T-helper 22 cell (primary cell): ENCODE data around the gene LSP1.
A peak's percentile ranks its signal among the peaks of the same experiment; 100 is the strongest.
"Not testable (repeated sequence)": the region's sequence is repeated elsewhere in the genome, so short reads cannot be mapped to it uniquely, and the experiment has no call there.

Experiments used
- DNase-seq: peaks from one replicate; pipeline ENCODE4 v3.0.0-alpha.2; 2020; ENCODE audit warnings: low read depth

The LSP1 gene

GRCh38 chr11:1876361-1877063, 23.6 kb downstream of the LSP1 start:
- DNase-seq = no peak

DNA sequence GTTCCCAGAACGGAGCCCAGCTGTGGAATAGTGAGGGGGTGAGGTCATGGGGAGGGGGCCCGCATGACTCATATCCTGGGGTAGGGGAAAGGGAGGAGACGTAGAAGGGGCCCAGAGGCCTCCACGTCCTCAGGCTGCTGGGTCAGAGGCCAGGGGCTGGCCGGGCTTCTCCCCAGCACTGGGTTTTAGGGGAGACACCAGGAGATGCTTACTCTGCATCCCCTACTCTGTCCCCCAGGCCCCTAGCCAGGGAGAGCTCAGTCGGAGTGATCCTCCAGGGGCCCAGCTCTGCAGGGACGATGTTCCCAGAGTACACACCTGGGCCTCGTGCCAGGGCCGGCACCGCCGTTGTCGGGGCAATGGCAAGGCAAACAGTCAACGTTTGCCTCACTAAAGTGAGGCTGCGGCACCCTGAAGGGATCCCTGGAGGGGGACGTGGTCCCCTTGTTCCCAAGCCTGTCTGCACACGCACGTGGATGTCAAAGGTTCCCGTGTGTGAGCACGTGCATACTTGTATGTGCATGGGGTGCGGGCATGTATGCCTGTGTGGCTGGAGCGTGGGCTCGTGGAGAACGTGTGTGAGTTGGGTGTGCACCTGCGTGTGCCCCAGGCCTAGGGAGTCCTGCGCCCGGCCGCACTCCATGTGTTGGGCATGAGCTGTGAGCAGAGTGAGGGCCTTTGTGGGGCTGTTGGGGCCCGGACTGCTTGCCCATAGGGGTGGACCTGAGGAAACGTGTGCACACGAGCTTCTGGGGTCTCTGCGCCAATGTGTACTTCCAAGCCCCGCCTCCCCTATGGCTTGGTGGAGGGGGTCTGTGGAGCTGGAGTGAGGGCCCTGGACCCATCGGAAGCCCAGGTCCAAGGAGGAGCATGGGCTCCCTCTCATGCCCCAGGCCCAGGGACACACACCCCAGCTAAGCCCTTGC, 24.6 kb downstream of the LSP1 start:
- no peak for DNase-seq

GRCh38 chr11:1878137-1879031, 25.5 kb downstream of the LSP1 start:
- DNase-seq = no peak

GRCh38 chr11:1879342-1879940, 26.6 kb downstream of the LSP1 start:
- DNase-seq = no peak

GRCh38 chr11:1879941-1880720, 27.2 kb downstream of the LSP1 start:
- no peak for DNase-seq

GRCh38 chr11:1880746-1881441, 28.0 kb downstream of the LSP1 start:
- no peak for DNase-seq

GRCh38 chr11:1881442-1882264, 28.8 kb downstream of the LSP1 start:
- DNase-seq = no peak

DNA sequence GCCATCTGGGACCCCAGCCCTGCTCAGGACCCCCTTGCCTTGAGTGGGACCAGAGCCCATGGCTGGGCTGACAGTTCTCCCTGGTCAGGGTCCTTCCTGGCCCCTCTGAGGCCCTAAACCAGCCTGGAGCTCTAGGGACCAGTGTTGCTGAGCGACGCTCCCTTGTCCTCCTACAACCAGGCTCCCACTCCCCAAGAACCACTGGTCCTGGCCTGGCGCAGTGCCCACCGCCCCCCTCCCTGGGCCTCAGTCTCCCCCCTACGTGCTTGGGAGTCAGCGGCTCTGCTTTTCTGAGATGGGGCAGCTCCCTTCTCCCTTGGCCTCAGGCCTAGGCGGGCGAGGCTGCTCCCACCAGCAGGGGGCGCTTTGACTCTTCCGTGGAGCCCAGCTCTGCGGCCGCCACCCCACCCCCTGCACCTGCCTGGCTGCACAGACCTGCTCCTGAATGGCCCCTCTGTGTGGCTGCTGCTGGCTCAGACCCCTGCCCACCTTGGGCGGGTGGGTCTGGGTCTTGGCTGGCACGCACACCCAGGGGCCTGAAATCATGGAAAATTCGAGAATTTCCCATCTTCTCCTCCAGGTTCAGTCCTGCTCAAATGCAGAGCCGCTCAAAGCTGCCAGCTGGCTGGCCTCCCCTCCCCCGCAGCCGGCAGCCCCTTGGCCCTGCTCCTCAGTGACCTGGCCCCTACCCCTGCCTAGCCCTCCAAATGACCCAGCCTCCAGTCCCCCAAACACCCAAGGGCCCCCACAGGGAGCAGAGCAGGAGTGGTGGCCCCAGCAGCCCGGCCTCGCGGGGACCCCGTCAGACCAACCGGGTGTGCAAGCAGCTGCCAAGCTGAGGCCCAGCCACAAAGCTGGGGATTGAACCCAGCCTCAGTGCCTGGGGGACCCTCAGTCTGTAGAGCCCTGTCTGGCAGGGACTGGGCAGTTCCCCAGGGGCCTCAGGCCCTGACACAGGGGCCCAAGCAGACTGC, 29.7 kb downstream of the LSP1 start:
- peak; percentile 33 for DNase-seq

- DNase-seq = no peak
Observed at GRCh38 chr11:1883346-1884302, 30.7 kb downstream of the LSP1 start.

DNA sequence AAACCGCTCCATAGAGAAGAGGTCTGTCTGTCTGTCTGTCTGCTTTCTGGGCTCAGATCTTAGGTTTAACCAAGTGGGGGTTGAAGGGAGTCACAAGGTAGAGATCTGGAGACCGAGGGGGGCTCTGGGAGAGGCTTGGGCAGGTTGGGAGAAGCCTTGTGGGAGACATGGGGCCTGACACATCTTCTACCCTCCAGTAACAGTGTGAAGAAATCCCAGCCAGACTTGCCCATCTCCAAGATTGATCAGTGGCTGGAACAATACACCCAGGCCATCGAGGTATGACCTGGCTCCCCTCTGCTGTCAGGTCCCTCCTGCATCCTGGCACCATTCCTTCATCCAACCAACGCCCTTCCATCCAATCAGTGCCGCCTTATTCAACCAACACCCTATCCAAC, 31.4 kb downstream of the LSP1 start:
- DNase-seq = no peak

GRCh38 chr11:1886551-1886950, 33.7 kb downstream of the LSP1 start:
- not testable (repeated sequence) for DNase-seq

DNA sequence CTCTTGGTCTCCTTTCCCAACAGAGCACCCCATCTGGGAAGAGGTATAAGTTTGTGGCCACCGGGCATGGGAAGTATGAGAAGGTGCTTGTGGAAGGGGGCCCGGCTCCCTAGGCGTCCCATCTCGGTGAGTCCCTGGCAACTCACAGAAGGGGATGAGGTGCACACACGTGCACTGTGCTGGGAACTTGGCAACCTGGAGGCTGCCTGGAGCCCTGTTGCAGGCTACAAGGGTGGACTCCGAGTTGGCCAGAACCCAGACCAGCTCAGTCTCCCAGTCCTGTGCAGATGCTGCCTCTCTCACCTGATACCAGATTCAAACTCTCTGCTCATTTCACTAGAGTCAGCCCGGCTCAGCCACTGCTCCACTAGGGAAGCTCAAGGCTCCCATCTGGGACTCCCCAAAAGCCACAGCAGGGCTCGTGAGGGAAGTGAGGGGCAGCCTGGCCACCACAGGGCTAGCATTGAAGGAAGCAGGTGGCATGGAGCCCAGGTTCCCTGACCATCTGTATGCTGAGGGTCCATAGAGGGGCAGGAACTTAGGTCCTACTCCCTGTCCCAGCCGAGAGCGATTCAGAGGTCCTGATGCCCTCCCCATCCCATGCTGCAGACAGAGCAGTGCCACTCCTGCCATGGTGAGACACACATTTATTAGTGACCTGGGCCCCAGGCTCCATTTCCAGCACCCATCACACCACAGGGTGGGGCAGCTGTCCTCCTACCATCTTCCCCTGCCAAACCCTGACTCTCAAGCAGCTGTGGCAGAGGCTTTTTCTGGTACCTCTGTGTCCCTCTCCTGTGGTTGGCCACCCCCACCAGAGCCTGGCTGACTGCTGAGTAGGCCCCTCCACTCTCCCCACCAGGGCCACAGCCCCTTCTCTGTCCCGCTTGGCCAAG, 34.8 kb downstream of the LSP1 start:
- DNase-seq = no peak

GRCh38 chr11:1888347-1888753, 35.5 kb downstream of the LSP1 start:
- no peak for DNase-seq

DNA sequence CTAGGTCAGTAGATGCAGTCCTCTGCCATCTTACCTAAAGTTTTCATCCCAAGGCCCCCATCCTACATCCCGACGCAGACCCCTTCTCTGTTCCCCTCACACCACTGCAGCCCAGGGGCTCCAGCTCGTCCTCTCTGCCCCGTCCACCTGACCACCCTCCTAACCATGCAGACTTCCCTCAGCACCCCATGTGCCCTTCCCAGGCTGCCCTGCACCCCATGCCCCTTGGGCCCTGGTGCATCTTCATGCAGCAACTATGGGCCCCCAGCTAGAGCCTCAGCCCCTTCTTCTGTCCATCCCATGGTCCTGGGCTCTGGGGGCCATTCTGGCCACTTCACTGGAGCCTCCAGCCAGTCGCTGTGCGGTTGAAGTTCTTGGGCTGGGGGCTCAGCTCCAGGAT, 35.9 kb downstream of the LSP1 start:
- DNase-seq = no peak

DNA sequence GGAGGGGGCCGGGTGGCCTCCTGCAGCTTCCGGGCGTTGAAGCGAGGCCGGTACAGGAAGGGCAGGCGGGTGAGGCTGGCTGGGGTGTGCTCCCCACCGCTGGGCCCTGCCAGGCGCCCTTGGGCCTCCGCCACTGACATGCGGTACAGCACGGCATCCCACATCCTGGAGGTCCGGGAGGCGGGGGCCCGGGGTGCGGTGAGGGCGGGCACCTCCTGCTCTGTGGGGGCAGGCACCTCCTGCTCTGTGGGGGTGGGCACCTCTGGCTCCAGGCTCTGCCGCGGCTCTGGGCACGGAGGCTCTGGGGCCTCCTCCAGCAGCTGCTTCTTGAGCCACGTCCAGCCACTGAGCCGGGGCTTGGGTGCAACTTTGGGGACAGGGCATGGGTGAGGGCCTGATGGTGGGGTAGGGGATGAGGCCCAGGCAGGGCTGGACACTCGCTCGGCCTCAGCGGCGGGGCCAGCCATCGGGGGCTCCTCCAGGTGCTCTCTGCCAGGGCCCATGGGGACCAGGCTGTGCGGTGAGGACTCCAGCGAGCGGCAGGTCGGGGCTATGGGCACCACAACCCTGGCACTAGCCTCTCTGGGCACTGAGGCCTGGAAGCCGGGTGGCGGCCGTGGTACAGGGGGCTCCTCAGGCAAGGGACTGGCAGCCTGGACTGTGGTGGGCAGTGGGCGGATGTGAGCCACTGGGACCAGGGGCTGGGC, 36.5 kb downstream of the LSP1 start:
- DNase-seq = peak; percentile 60
